Nephron (organoid): ENCODE results near the gene PATZ1.
A peak's percentile ranks its signal among the peaks of the same experiment; 100 is the strongest.

Experiments
- H3K27ac Mint-ChIP-seq, 3 experiments: 2 replicates each; pipeline ENCODE4 v1.8.0; 2020; ENCODE audit warnings: mixed read lengths in 3 of 3, mild to moderate bottlenecking in 2 of 3, moderate library complexity in 1 of 3
- H3K27me3 Mint-ChIP-seq: 2 replicates; pipeline ENCODE4 v1.8.0; 2021; ENCODE audit warnings: low read depth, mild to moderate bottlenecking, moderate library complexity, mixed read lengths
- H3K36me3 Mint-ChIP-seq: 2 replicates; pipeline ENCODE4 v1.8.0; 2020; ENCODE audit warnings: low read depth, mixed read lengths
- H3K4me1 Mint-ChIP-seq: 2 replicates; pipeline ENCODE4 v1.8.0; 2020; ENCODE audit warnings: mixed read lengths
- H3K4me3 Mint-ChIP-seq, 3 experiments: 2 replicates each; pipeline ENCODE4 v1.8.0; 2020; ENCODE audit warnings: mild to moderate bottlenecking in 3 of 3, mixed read lengths in 3 of 3, moderate library complexity in 2 of 3
- H3K9me3 Mint-ChIP-seq: 2 replicates; pipeline ENCODE4 v1.8.0; 2020; ENCODE audit warnings: mixed read lengths
- CTCF ChIP-seq, 3 experiments: fragments of 200-600 bp; sonication (generic); IDR thresholded peaks; one replicate each; pipeline ENCODE4 v1.5.0; 2021; ENCODE audit warnings: antibody characterized with exemption in 3 of 3; ENCODE audit not compliant: unreplicated experiment in 3 of 3

PATZ1 gene

GRCh38 chr22:31288496-31289240 lies 57.5 kb downstream of the PATZ1 start:
- no peak for TF ChIP-seq CTCF (IDR thresholded peaks at IDR 0.05; ENCODE audit: unreplicated experiment in 3 of 3)
- H3K27me3 Mint-ChIP-seq: peaks cover 12% of the 10 kb centered on the region
- H3K9me3 Mint-ChIP-seq: no peaks in the 10 kb centered on the region
- H3K4me1 Mint-ChIP-seq: peaks cover 25% of the 10 kb centered on the region
- H3K36me3 Mint-ChIP-seq: no peaks in the 10 kb centered on the region
- no peak overlapping the region for H3K27ac Mint-ChIP-seq
- no peak overlapping the region for H3K4me3 Mint-ChIP-seq

GRCh38 chr22:31287818-31288495 lies 58.2 kb downstream of the PATZ1 start:
- Mint-ChIP-seq H3K4me1 (peaks cover 27% of the 10 kb centered on the region), H3K4me3 (no peak overlapping the region), H3K9me3 (no peaks in the 10 kb centered on the region), H3K27me3 (peaks cover 12% of the 10 kb centered on the region), H3K36me3 (no peaks in the 10 kb centered on the region), H3K27ac (no peak overlapping the region)
- no peak for TF ChIP-seq CTCF (IDR thresholded peaks at IDR 0.05; ENCODE audit: unreplicated experiment in 3 of 3)

- H3K27me3 Mint-ChIP-seq: peaks cover 5% of the 10 kb centered on the region
- TF ChIP-seq CTCF (IDR thresholded peaks at IDR 0.05; ENCODE audit: unreplicated experiment in 3 of 3): no peak
- H3K4me1 Mint-ChIP-seq: peaks cover 20% of the 10 kb centered on the region
- H3K4me3 Mint-ChIP-seq: no peak overlapping the region
- no peak overlapping the region for H3K27ac Mint-ChIP-seq
- H3K36me3 Mint-ChIP-seq: no peaks in the 10 kb centered on the region
- H3K9me3 Mint-ChIP-seq: no peaks in the 10 kb centered on the region
Measured at GRCh38 chr22:31286360-31287255, 59.5 kb downstream of the PATZ1 start.

- Mint-ChIP-seq H3K36me3 (peaks cover 5% of the 10 kb centered on the region), H3K4me3 (no peak overlapping the region), H3K9me3 (no peaks in the 10 kb centered on the region), H3K27me3 (no peaks in the 10 kb centered on the region), H3K27ac (peak overlapping the region; percentile 24 to 79 (median 41)), H3K4me1 (peaks cover 16% of the 10 kb centered on the region)
- no peak for TF ChIP-seq CTCF (IDR thresholded peaks at IDR 0.05; ENCODE audit: unreplicated experiment in 3 of 3)
Measured at GRCh38 chr22:31284281-31285155, 61.6 kb downstream of the PATZ1 start.

GRCh38 chr22:31282748-31283468 lies 63.2 kb downstream of the PATZ1 start:
- Mint-ChIP-seq H3K36me3 (peaks cover 14% of the 10 kb centered on the region), H3K27ac (peak overlapping the region in 1 of 3 experiments; percentile 55), H3K4me3 (no peak overlapping the region), H3K9me3 (no peaks in the 10 kb centered on the region), H3K4me1 (peaks cover 16% of the 10 kb centered on the region), H3K27me3 (no peaks in the 10 kb centered on the region)
- TF ChIP-seq CTCF (IDR thresholded peaks at IDR 0.05; ENCODE audit: unreplicated experiment in 3 of 3): no peak
